ENCODE data around the gene VKORC1.
A peak's percentile ranks its signal among the peaks of the same experiment; 100 is the strongest.
"Not testable (repeated sequence)": the region's sequence is repeated elsewhere in the genome, so short reads cannot be mapped to it uniquely, and the experiment has no call there.

VKORC1 gene

DNA sequence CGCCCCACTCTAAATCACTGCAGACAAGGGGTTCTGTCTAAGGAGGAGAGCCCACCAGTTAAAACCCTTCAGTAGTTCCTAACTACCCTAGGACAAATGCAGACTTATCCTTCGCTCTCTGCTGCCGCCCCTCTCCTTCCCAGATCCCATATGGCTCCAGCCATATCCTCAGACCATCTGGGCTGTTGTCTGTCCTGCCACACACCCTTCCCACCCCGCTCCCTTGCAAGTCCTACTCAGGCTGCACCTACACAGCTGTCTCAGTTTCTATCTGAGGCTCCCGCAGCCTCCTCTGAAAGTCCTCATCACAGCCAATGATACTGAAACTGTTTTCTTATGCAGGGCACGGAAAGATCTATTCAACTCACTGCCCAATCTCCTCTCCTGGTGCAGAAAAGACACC lies 12.9 kb upstream of the VKORC1 start:
- peak; percentile 30 to 56 (median 42) for DNase-seq (ENCODE audit: low read depth in 2 of 3, low spot score in 1 of 3)

DNA sequence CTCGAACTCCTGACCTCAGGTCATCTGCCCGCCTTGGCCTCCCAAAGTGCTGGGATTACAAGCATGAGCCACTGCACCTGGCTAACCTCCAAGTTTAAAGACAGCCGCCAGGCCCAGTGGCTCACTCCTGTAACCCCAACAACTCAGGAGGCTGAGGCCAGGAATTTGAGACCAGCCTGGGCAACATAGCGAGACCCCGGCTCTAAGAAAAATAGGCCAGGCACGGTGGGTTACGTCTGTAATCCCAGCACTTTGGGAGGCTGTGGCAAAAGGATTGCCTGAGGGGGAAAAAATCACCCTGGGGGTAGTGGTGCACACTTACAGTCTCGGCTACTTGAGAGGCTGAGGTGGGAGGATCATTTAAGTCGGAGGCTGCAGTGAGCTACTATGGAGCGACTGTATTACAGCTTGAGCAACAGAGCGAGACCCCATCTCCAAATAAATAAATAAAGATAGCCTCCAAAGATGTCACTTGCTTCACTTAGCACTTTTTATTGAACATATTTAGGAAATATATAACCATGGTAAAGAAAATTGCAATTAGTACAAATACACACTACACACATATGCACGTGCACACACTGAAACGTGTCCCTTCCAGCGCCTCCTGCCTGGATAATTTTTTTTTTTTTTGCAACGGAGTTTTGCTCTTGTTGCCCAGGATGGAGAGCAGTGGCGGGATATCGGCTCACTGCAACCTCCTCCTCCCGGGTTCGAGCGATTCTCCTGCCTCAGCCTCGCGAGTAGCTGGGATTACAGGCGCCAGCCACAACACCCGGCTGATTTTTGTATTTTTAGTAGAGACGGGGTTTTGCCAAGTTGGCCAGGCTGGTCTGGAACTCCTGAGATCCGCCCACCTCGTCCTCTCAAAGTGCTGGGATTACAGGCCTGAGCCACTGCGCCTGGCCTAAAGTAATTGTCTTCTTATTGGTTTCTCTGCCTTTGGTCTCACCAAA lies 12.2 kb upstream of the VKORC1 start:
- DNase-seq (ENCODE audit: low read depth in 2 of 3, low spot score in 1 of 3): no peak

DNA sequence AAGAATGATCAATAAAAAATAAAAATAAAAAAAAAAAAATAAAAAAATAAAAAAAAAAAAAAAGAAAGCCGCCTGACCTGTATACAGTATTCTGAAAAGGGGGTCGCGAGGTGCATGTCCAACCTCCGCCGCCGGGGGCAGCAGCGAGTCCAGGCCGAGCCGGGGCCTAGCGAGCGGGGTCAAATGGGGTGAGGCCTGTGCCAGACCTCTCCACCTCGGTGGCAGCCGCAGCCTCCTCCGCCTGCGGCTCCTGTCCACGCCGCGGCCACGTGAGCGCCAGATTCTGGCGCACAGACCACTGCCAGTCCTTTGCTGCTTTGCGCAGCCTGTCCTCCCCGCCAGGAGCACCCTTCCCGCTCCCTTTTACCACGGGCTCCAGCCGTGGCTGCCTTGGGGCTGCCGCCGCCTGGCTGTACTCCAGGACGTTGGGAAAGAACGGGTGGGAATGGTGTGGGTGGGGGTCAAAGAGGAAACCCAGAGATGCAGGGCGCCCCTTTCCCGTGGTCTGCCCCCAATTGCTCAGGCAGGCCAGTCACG lies 11.1 kb upstream of the VKORC1 start:
- peak; percentile 71 to 91 (median 75) for DNase-seq (ENCODE audit: low read depth in 2 of 3, low spot score in 1 of 3)

DNA sequence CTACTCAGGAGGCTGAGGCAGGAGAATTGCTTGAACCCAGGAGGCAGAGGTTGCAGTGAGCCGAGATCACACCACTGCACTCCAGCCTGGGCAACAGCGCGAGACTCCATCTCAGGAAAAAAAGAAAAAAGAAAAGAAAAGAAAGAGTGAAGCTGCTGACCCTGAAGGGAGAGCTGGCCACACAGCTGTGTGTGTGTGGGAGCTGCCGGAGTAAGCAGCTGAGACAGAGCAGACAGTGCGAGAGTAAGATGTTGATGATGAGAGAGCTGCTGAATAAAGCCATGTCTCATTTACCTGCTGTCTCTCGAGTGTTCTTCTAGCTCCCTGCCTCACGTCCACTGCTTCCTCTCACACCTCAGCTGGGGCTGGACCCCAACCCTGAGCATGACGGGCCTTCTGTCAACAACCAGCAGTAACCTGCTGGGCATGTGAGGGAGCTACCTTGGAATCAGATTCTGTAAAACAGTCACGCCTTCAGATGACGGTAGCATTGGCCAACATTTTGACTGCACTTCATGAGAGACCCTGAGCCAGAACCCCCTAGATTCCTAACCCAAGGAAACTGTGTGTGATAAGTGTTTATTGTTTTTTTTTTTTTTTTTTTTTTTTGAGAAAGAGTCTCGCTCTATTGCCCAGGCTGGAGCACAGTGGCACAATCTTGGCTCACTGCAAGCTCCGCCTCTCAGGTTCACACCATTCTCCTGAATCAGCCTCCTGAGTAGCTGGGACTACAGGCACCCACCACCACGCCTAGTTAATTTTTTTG lies 6.5 kb upstream of the VKORC1 start:
- not testable (repeated sequence) for DNase-seq (ENCODE audit: low read depth in 2 of 3, low spot score in 1 of 3)

DNA sequence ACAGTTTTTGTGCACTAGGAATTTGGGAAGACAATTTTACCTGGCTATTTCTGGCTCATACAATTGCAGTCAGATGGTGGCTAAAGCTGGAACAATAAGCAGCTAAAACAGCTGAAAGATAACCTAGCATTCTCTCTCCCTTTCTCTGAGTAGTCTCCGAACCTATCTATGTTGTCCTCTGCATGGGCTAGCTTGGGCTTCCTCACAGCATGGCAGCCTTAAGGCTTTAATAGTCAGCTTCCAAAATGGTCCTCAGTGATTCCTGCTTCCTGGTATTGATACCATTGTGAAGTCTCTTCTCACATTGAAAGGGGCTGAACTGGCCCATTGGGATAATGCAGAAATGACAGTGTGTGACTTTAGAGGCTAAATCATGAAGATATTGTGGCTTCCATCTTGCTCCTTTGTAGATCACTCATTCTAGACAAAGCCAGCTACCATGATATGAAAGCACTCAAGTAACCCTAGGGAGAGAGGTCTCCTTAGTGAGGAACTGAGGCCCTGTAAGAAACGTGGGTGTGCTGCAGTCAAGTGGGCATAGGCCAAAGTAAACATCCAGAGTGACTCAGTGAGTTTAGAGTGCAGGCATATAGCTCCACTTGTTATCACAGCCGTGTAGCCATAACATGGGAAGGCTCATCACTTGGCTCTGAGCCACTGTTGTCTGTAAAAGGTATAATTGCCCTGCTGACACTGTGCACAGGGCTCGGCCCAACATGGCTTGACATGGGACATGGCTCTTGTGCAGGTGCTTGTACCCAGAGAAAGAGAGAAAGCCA lies 5.5 kb upstream of the VKORC1 start:
- DNase-seq (ENCODE audit: low read depth in 2 of 3, low spot score in 1 of 3): no peak

DNA sequence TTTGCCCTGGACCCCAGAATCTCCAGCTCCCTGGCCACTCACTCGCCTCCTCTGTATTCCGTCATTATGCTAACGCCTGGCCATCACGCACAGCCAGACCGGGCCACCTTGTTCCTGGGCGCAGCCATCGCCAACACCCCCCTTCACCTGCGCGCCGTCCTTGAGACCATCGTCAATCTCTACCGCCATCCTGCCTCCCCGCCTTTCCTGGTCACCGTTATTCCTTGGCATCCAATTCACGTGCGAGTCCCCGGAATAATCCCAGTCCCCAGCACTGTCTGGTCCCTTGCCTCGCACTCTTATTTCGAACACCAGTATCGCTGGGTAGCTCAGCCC lies 541 bp downstream of the VKORC1 start:
- no peak for DNase-seq (ENCODE audit: low read depth in 2 of 3, low spot score in 1 of 3)

DNA sequence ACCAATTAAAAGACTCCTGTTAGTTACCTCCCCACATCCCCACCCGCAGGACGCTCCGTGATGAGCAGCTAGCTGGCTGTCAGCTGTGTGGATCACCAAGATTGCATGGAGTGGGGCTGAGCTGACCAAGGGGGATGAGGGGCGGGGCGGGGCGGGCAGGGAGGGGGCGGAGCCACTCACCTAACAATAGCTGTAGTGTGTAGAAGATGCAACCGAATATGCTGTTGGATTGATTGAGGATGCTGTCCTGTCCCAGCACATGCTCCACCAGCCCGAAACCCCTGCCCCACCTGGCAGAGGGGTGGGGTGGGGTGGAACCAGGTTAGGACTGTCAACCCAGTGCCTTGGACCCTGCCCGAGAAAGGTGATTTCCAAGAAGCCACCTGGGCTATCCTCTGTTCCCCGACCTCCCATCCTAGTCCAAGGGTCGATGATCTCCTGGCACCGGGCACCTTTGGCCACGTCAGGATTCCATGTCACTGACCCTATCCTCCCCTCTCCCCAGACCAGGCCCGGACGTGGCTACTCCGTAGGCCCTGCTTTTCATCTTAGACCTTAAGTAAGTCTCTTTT lies 1.4 kb downstream of the VKORC1 start:
- DNase-seq (ENCODE audit: low read depth in 2 of 3, low spot score in 1 of 3): no peak

DNA sequence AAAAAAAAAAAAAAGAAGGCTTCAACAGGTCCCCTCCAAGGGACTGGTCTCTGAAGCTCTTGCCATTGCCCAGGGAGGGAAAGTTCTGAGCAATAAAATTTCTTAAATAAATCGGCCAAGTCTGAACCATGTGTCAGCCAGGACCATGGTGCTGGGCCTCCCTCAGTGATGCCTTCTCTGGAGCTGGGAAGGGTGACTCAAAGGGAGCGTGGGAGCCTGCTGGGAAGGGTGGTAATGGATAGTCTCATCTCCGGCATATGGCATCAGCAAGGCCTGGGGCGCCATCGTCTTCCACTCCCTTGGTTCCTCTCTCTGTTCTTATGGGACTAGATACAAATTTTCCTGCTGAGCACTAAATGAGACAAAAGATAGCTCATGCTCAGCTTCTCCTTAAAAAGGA lies 2.3 kb downstream of the VKORC1 start:
- DNase-seq (ENCODE audit: low read depth in 2 of 3, low spot score in 1 of 3): no peak

DNA sequence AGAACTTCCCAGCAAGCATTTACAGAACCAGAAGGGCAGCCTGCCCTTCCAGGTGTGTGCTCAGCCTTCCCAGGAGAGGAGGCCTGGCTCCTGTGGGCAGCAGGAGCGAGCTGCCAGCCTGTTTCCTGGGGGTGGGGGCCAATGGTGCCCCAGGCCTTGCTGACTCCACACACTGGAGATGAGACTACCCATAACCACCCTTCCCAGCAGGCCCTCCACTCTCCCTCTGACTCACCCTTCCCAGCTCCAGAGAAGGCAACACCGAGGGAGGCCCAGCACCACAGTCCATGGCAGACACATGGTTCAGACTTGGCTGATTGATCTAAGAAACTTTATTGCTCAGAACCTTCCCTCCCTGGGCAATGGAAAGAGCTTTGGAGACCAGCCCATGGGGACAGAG lies 4.1 kb downstream of the VKORC1 start:
- DNase-seq (ENCODE audit: low read depth in 2 of 3, low spot score in 1 of 3): no peak

DNA sequence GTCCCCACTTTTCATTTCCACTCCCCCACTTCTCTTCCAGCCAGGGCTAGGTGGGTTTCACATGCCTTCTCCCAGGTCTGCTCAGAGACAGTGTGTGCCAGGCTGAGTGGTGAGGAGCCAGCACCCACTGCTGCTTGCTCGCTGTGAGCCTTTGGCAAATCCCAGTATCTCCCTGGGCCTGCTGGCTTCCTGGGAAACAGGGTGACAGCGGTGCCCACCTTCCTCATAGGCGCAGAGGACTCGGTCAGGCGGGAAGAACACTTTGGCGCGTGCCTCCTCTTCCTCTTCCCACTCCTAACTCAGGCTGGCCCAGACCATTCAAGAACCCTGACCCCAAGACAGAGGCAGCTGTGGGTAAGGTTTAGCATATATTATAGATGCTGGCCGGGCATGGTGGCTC lies 5.4 kb downstream of the VKORC1 start:
- DNase-seq (ENCODE audit: low read depth in 2 of 3, low spot score in 1 of 3): no peak

DNA sequence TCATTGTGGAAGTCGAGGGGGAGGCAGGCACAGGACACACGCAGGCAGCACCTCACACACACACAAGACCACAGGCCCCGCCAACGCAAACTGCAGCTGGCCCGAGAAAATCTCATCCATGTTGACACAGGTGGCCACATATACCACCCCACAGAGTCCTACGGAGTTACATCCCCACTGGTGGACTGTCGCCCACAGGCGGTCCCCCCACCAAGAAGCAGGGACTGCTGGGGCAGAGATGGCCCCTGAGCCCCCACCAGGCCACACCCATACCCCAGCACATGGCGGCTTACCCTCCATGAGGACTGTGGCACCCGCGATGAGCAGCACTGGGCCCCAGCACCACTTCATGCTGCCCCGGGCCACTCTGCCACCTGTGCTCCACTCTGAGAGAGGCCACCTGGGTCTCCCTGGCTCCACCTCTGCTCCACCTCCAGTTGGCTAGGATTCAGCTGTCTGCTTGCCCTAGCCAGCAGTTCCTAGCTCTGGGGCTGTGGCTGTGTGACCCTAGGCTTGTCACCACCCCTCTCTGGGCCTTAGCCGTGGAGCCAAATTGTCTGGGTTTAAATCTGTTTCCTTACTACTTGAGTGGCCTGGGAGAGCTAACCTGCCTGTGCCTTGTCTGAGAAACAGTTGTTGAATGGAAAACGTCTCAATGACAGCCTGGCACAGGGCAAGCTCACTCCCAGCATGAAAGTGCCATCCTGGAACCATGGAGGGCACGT lies 6.0 kb downstream of the VKORC1 start, which contains the start of gene PRSS53:
TSS of gene PRSS53 (minus strand) at position 485 of the 725 bp plus-strand sequence. CDS start at position 351, 134 bp downstream.
- no peak for DNase-seq (ENCODE audit: low read depth in 2 of 3, low spot score in 1 of 3)

DNA sequence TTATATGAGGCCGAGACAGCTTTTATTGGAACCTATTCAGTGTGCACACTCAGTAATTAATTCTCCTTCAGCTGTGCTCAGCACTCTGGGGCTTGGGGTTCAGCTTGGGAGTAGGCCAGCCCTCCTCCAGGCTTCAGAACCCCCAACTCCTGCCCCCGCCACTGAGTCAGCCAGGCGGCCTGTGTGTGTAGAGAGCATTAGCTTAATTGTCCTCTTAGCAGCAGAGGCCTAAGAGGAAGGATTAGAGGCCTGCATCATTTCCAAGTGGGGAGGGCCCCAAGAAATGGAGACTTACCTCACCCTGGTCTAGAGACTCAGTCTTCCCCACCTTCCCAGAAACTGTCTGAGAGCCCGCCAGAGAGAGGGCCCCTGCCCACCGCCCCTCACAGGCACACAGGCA lies 6.6 kb downstream of the VKORC1 start:
- no peak for DNase-seq (ENCODE audit: low read depth in 2 of 3, low spot score in 1 of 3)

DNA sequence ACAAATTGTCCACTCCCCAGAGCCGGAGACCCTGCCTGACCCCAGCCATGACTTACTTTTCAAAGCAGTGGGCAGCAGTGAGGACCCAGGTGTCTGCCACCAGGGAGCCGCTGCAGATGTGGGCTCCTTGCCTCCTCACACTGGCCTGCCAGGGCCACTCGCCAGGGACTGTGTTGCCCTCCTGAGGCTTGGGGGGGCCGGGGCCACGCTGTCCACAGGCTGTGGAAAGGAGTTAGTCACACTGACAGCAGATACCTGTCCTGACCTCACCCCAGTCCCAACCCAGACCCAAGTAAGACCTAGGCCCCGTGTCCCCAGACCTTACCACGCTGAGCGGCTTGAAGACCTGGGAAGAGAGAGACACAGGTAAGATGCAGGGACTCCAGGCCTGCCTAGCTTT lies 7.1 kb downstream of the VKORC1 start:
- DNase-seq (ENCODE audit: low read depth in 2 of 3, low spot score in 1 of 3): no peak

DNA sequence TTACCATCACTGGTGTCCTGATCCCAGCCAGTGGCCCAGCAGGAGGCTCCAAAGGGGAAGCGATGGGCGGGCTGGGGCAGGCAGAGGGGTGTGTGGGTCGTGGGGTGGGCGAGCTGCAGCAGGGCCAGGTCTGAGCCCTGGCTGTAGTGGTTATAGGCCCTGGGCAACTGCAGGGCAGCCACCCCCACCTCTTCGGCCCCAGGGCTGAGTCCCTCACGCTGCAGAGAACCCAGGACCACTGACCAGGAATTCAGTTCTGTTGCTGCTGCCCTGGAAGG lies 8.0 kb downstream of the VKORC1 start:
- no peak for DNase-seq (ENCODE audit: low read depth in 2 of 3, low spot score in 1 of 3)

DNA sequence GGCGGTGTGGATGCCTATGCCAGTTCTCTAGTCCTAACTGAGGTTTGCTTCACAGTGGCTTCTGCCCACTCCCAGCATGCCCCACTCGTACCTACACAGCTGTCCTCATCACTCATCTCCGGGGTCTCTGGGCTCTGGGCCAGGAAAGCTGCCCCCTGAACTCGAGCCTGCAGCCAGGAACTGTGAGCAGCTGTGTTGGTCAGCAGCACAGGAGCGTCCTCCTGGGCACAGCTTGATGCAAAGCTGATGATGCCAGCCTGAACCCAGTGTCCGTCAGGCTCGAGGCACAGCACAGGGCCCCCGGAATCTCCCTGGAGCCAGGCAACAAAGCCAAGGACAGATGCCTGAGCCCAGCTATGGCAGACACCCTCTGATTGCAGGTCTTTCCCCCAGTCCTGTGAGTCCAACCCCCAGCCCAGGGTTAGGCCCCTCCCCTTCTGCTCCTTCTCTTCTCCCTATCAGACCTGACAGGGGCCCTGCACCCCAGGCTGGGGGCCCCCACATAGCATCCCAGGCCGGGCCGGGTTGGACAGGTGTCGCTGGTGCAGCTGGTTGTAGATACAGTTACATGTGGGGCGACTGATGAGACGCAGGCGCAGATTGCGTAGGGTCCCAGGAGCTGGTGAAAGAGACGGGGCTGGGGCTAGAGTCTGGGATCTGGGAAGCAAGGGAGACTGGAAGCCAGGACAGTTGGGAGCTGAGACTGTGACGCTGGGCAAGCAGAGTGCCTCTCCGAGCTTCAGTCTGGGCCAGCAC lies 8.5 kb downstream of the VKORC1 start:
- no peak for DNase-seq (ENCODE audit: low read depth in 2 of 3, low spot score in 1 of 3)

DNA sequence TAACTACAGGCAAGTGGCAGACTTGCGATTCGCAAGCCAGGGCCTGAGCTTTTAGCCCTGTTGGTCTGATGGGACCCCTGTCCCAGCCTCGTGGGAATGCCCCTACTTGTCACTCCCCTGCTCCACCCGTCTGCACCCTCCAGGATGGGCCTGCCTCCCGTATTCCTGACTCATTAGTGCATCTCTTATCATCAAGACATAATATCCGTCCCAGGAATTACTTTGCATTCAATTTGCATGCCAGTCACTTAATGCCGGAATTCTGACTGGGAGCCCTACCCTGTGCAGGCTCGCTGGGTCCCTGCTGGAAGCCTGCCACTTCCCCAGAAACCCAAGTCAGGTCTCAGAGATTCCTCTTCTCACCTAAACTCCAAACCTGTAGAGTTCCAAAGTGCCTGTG lies 9.2 kb downstream of the VKORC1 start:
- no peak for DNase-seq (ENCODE audit: low read depth in 2 of 3, low spot score in 1 of 3)

DNA sequence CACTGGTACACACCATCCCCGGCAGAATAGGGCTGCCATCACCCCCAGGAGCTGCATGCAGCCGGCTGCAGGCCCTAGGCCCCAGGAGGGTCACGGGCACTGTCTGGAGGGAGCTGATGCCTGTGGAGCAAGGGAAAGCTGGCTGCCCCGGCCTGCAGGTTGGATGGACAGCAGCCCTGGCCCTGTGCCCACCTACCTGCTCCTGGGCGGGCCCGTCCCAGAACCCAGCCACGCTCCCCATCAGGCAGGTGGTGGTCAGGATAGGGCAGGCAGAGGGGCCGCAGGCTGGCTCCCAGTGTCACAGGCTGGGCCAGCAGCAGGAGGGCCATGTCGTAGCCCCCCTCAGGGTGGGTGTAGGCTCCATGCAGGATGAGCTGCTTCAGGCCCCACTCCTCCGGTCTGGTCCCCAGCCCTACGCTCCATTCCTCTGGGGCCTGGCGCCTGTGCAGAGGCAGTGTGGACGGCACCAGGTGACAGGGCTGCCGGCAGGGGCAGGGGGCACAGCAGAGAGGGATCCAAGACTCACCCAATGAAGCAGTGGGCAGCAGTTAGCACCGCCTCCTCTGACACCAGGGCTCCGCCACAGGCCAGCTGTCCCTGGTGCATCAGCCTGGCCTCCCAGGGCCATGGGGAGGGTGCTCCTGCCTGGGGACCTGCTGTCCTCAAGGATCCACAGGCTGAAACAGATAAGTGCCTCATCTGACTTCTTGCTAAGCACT lies 9.9 kb downstream of the VKORC1 start:
- no peak for DNase-seq (ENCODE audit: low read depth in 2 of 3, low spot score in 1 of 3)

DNA sequence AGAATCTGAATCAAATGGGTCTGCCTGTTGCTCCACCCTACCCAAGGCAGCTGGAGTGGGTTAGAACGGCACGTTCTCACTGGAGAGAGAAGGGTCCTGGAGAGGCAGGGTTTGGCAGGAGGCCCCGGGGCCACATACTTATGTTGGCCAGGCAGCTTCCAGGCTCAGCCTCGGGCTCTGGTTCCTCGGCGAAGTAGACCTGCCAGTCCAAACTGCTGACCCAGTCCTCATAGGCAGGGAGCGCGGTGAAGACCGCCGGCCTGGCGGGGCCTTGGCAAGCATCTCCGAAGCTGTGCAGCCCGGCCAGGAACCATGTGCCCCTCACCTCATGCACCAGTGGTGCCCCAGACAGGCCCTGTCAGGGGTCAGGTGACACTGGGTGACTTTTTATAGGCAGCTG lies 10.6 kb downstream of the VKORC1 start:
- DNase-seq (ENCODE audit: low read depth in 2 of 3, low spot score in 1 of 3): no peak

DNA sequence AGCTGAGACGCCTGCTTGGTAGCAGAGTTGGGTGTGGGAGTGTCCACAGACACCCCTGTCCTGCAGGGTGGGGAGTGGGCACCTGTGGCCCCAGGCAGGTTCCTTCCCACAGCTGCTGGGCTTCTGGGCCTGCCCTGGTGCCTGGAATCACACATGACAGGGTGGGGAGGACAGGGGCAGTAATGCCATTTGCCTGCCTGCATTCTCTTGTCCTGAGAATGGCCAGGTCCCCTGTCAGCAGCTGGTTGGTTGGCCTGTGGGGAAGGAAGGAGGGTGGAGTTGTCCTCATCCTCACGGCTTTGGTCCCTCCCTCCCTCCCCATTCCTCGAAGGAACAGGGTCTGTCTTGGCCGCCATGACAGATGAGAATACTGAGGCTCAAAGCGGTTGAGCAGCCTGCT lies 11.0 kb downstream of the VKORC1 start:
- DNase-seq (ENCODE audit: low read depth in 2 of 3, low spot score in 1 of 3): no peak
